GM19099 (cell line): ENCODE measurements around the gene WDR3.

ENCODE experiments used
- POLR2A ChIP-seq: IDR thresholded peaks from 3 replicates; pipeline ENCODE4 v1.6.1; 2011; ENCODE audit warnings: low read depth; ENCODE audit not compliant: insufficient read length; ENCODE audit errors: extremely low read depth

The WDR3 gene

GRCh38 chr1:117930484-117930883 is 945 bp downstream of the WDR3 start:
- no peak for TF ChIP-seq POLR2A

DNA sequence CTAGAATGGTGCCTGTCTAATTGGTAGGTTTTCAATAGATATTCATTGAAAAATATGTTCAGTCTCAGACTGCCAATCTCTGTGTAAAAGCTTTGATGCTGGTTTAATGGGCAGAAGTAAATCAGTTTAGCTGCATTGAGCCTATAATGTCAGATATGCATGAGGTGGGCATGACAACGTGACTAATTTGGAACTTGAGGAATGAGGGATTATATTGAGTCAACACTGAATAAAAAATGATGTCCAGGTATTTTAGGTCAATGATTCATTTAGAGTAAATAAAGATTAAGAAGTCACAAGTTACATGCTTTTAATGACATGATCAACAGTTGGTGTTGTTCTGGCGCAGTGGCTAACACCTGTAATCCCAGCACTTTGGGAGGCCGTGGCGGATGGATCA is 3.0 kb downstream of the WDR3 start:
- TF ChIP-seq POLR2A, result no peak

GRCh38 chr1:117933769-117934168 is 4.2 kb downstream of the WDR3 start:
- no peak for TF ChIP-seq POLR2A

DNA sequence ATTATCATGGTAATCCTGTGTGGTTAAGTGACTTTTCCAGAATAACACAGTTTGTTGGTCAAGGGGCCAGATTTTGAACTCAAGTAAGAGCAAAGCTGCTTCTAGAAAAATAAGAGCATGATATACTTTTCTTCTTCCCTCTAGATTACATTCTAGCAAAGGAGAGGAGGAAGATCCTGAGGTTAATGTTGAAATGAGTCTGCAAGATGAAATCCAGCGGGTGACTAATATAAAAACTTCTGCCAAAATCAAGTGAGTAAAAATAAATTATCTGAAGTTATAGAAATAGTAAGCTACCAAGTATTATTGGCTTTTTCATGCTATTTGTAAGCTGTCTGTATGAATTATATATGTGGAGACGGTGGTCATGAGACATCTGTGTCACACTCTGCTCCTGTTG is 12.8 kb downstream of the WDR3 start:
- TF ChIP-seq POLR2A, result no peak

- TF ChIP-seq POLR2A, result no peak
Measured at GRCh38 chr1:117952386-117952785, 22.8 kb downstream of the WDR3 start.

DNA sequence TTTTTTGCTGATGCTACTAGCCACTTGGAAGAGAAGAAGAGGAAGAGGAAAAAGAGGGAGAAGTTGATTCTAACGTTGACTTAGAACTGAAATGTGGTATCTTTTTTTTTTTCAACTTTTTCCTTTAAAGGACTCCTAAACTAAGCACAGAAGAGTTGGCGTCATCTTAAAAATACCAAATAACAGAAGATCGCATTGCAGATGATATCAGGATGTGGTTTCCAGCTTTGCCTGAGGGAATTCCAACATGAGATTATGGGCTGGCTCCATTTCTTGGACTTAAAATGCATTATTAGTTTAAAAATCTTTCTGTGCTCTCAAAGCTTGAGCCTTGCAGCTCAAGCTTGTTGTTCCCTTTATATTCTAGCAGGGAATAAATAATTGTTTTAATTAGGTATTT is 29.8 kb downstream of the WDR3 start:
- no peak for TF ChIP-seq POLR2A

DNA sequence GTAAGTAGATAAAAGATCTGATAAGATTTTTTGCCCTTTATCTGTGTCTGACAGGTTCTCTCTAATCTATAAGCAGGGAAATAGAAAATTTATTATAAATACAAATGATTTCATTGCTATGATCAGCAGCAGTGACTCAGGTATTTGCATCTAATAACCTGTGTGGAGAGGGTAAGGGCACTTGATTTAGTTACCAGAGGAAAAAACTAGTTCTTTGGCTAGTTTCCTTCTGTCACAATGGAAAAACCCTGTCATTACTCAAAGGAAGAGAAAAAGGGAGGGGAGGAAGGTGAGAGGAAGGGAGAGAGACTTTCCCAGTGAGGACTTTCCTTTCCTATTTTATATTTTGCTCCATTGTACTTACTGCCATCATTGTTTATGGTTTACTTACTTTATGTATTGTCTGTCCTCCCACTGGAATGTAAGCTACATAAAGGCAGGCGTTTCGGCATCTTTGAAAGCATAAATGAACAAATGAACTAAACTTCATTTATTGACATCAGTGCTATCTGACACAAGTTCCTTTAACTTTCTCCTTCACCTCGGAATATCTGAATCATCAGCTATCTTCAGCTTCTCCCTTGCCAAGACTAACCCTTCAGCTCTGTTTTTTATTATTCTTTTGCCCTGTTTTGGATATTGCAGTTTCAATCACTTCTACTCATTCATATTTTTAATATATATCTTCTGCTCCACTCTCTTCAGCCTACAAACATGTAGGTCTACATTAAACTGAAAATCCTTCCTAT is 34.9 kb downstream of the WDR3 start:
- no peak for TF ChIP-seq POLR2A

DNA sequence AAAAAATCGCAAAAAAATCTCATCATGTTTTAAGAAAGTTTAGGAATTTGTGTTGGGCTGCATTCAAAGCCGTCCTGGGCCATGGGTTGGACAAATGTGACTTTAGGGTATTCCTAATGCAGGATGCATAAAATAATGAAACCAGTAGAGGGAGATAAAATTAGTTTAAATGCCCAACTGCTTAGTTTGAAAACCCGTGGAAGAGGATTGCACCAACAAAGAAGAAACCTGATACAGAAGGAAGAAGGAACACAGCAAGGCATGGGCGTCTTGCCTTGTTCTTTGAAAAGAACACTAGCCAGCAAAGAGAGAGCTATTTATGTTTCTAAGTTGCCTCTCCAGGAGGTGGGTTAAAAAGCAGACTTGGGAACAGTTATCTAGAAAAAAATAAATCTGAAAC is 37.9 kb downstream of the WDR3 start:
- no peak for TF ChIP-seq POLR2A

DNA sequence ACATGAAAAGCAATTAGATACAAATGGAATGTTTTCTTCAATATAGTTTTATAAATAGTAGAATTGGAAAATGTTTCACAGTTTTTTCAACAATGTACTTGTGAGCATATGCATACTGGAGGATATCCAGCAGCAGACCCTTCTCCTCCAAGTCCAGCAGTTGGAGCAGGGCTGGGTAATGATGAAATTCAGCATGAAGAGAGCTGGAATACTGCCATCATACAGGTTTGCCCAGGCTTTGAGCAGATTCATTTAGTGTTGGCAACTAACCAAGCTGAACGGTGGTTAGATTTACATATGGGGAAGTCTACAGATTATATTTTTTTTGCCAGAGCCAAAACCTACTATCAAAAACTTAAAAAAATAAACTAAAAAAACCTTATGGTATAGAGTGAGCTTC is 38.3 kb downstream of the WDR3 start:
- no peak for TF ChIP-seq POLR2A

GRCh38 chr1:117970252-117970651 is 40.7 kb downstream of the WDR3 start:
- TF ChIP-seq POLR2A, result no peak

DNA sequence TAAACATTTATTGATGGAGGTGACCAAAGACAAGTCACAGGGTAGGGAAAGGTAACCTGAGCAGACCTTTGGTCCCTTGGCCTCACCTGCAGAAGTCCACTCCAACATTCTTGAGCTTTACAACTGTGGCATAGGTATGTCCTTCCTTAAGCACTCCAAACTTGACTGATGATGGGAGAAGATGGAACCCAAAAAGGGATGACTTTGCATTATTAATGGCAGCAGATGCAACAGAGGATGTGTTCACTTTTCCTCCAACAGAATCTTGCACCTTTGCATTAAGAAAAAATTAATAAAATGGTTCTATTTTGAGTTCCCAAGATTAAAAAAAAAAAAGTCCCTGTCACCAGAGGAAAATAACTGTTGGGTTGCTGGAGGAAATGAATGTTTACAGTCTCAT is 42.2 kb downstream of the WDR3 start:
- no peak for TF ChIP-seq POLR2A

DNA sequence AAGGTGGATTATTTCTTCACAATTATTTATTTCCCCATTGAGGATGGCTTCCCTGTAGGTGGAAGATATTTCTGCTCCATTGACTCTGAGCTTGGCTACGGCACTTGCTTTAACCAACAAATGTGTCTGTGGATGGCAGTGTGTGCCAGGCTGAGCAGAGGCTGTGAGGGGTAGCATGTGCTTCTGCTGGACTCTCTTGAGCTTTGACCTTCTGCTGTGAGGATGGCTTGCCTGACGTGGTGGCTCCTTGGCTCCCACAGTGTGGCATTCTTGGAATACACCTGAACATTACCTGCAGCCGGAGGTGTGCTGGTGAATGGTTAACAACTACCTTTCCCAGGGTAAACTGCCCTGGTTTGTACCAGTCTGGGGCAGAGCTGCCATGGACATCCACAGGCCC is 46.8 kb downstream of the WDR3 start:
- no peak for TF ChIP-seq POLR2A

- TF ChIP-seq POLR2A, result no peak
Measured at GRCh38 chr1:117981455-117982192, 52.1 kb downstream of the WDR3 start.

- no peak for TF ChIP-seq POLR2A
Measured at GRCh38 chr1:117985239-117985638, 55.7 kb downstream of the WDR3 start.

DNA sequence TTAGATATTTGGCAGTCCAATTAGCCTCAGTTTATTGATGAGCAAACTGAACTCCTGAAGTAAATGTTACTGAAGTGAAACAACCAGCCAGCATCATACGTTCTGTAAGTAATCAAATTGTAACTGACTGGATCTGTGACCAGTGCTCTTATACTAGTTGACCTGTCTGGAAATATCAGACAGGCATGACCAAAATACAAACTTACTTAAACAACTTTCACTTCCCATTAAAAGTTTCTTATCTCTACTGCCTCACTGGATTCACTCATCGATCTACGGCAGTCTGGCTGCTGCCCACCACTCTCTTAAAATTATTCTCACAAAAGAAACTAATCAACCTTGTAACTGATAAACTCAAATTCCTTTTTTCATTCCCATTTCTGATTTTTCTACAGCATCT is 56.4 kb downstream of the WDR3 start:
- no peak for TF ChIP-seq POLR2A

DNA sequence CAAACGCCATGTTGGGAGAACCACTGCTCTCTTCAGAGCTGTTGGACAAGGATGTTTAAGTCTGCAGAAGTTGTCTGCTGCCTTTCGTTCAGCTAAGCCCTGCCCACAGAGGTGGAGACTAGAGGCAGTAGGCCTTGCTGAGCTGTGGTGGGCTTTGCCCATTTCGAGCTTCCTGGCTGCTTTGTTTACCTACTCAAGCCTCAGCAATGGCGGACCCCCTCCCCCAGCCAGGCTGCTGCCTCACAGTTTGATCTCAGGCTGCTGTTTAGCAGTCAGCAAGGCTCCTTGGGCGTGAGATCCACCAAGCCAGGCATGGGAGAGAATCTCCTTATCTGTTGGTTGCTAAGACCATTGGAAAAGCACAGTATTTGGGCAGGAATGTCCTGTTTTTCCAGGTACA is 74.8 kb downstream of the WDR3 start:
- no peak for TF ChIP-seq POLR2A
